Natural killer cell (primary cell): ENCODE data around the gene SLC29A2. TPM values are rescaled to one million over a fixed set of nuclear protein-coding genes. Genes with fewer than 3 reads are reported as not detected.

ENCODE experiments used
- ATAC-seq, 3 donors: fragments of 150-1000 bp in 2 of 3; fragments of 200-7000 bp in 1 of 3; cut with Tn5 transposase; 1 replicate in 1 of 3; 2 replicates in 2 of 3; pipeline ENCODE4 v1.10.0; 2021; ENCODE audit warnings: mild to moderate bottlenecking in 2 of 3, moderate library complexity in 2 of 3
- DNase-seq, 2 donors: peaks; one replicate each; pipeline versions ENCODE4 v3.0.0 to v3.0.0-alpha.2; 2013 to 2021; ENCODE audit warnings: mixed read lengths in 1 of 2
- H3K27ac ChIP-seq: one replicate; pipeline ENCODE4 v1.5.1; 2013; ENCODE audit warnings: mild to moderate bottlenecking, low read length
- H3K27me3 ChIP-seq: one replicate; pipeline ENCODE4 v1.6.1; 2013; ENCODE audit warnings: low read length; ENCODE audit not compliant: control insufficient read depth, insufficient read depth
- H3K36me3 ChIP-seq: one replicate; pipeline ENCODE4 v1.6.1; 2013; ENCODE audit warnings: low read length; ENCODE audit not compliant: control insufficient read depth, insufficient read depth
- H3K4me1 ChIP-seq: one replicate; pipeline ENCODE4 v1.6.1; 2013; ENCODE audit warnings: low read length; ENCODE audit not compliant: control insufficient read depth, insufficient read depth
- H3K4me3 ChIP-seq: one replicate; pipeline ENCODE4 v1.5.1; 2013; ENCODE audit warnings: low read length
- H3K9me3 ChIP-seq: one replicate; pipeline ENCODE4 v1.6.1; 2013; ENCODE audit warnings: low read length; ENCODE audit not compliant: control insufficient read depth, insufficient read depth
- H3K27ac Mint-ChIP-seq, 2 donors: one replicate each; pipeline ENCODE4 v1.8.0; 2022; ENCODE audit warnings: mild to moderate bottlenecking in 2 of 2, mixed read lengths in 2 of 2, moderate library complexity in 1 of 2
- H3K27me3 Mint-ChIP-seq, 2 donors: one replicate each; pipeline ENCODE4 v1.8.0; 2022; ENCODE audit warnings: low read depth in 2 of 2, mixed read lengths in 2 of 2
- H3K36me3 Mint-ChIP-seq: one replicate; pipeline ENCODE4 v1.8.0; 2022; ENCODE audit warnings: mixed read lengths
- H3K4me1 Mint-ChIP-seq, 2 donors: one replicate each; pipeline ENCODE4 v1.8.0; 2022; ENCODE audit warnings: mixed read lengths in 2 of 2
- H3K4me3 Mint-ChIP-seq: one replicate; pipeline ENCODE4 v1.8.0; 2022; ENCODE audit warnings: mild to moderate bottlenecking, moderate library complexity, mixed read lengths
- H3K9me3 Mint-ChIP-seq, 2 donors: one replicate each; pipeline ENCODE4 v1.8.0; 2022; ENCODE audit warnings: mixed read lengths in 2 of 2
- WGBS: methylation state at CpG from one replicate; pipeline ENCODE4 v1.1.7; 2013; ENCODE audit warnings: missing lambda C conversion rate; ENCODE audit not compliant: insufficient coverage; 5-methylcytosine and 5-hydroxymethylcytosine counted together
- intact Hi-C: fragments of 100-400 bp; cut with micrococcal nuclease; formaldehyde crosslinking; loops from one replicate; pipeline ENCODE4 v1.14.2; 2022
- total RNA-seq, 4 donors: library from RNA; stranded (reverse); fragments of 120-200 nt in 1 of 4; gene quantifications; one replicate each; pipeline versions ENCODE4 v1.2.3 to v1.2.4, GENCODE V29; 2013 to 2022
- TF ChIP-seq, protein P1 (sequence below): fragments of 200-600 bp; IDR thresholded peaks from one replicate; pipeline ENCODE4 v1.8.0; 2022; ENCODE audit warnings: antibody characterized with exemption

SLC29A2 gene
- total RNA-seq, 3 donors from 2014 or later (not counting 1 experiment from before 2014, with no cell fraction given) = 1.5 to 1.8 (median 1.6) TPM

DNA sequence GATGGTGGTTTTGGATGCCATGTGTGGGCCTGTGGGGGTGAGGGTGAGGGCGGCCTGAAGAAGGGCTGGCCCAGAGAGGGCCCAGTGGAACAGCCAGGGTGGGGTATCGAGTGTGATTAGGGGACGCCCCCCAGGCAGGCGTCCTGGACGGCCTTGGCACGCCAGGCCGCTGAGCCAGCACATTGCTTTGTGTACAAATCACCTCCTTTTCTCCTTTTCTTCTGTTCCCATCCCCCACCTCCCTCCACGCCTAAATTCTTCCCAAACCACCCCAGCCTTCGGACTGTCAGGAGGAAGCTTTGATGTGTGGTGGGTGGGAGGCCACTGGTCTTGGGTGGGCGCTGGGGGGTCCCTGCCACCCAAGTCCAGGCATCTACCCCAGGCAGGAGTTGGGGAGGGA is 46.9 kb downstream of the SLC29A2 start:
- intact Hi-C loops = no loop called here

DNA sequence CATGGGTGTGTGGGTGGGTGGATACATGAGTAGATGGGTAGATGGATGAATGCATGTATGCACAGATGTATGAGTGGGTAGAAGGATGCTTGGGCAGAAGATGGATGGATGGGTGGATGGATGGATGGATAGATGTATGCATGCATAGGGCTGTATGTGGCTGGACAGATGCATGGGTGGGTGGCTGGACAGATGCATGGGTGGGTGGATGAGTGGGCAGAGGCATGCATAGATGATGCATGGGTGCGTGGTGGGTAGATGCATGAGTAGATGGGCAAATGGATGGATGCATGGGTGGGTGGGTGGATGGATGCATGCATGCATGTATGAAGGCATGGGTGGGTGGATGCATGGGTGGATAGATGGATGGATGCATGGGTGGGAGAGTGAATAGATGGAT is 47.9 kb downstream of the SLC29A2 start:
- no peak overlapping the region for H3K27ac ChIP-seq
- no peak overlapping the region for H3K27ac Mint-ChIP-seq
- H3K9me3 ChIP-seq = no peaks in the 10 kb centered on the region
- 95% methylated on average over 1 of the region's 1 CpG for WGBS
- no peaks in the 10 kb centered on the region for H3K36me3 ChIP-seq
- H3K4me1 ChIP-seq = peaks cover 33% of the 10 kb centered on the region
- ATAC-seq (no peak), DNase-seq (no peak)
- TF ChIP-seq, protein P1, sequence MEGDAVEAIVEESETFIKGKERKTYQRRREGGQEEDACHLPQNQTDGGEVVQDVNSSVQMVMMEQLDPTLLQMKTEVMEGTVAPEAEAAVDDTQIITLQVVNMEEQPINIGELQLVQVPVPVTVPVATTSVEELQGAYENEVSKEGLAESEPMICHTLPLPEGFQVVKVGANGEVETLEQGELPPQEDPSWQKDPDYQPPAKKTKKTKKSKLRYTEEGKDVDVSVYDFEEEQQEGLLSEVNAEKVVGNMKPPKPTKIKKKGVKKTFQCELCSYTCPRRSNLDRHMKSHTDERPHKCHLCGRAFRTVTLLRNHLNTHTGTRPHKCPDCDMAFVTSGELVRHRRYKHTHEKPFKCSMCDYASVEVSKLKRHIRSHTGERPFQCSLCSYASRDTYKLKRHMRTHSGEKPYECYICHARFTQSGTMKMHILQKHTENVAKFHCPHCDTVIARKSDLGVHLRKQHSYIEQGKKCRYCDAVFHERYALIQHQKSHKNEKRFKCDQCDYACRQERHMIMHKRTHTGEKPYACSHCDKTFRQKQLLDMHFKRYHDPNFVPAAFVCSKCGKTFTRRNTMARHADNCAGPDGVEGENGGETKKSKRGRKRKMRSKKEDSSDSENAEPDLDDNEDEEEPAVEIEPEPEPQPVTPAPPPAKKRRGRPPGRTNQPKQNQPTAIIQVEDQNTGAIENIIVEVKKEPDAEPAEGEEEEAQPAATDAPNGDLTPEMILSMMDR = no peak
- H3K4me3 ChIP-seq = no peak overlapping the region
- no peak overlapping the region for H3K4me3 Mint-ChIP-seq
- intact Hi-C loops = no loop called here
- H3K9me3 Mint-ChIP-seq = no peaks in the 10 kb centered on the region
- no peaks in the 10 kb centered on the region for H3K27me3 ChIP-seq
- no peaks in the 10 kb centered on the region for H3K36me3 Mint-ChIP-seq
- peaks cover 20 to 45% of the 10 kb centered on the region in 2 donors for H3K4me1 Mint-ChIP-seq
- H3K27me3 Mint-ChIP-seq = peaks cover 7 to 14% of the 10 kb centered on the region in 2 donors

More for the DNA sequence above, 46.9 kb downstream of the SLC29A2 start:
- Mint-ChIP-seq H3K27ac (no peak overlapping the region), H3K36me3 (no peaks in the 10 kb centered on the region), H3K9me3 (no peaks in the 10 kb centered on the region), H3K27me3 (peaks cover 0 to 6% of the 10 kb centered on the region in 2 donors), H3K4me3 (no peak overlapping the region), H3K4me1 (peaks cover 19 to 43% of the 10 kb centered on the region in 2 donors)
- 94% methylated on average over 8 of the region's 10 CpGs for WGBS
- Histone ChIP-seq H3K27ac (no peak overlapping the region), H3K9me3 (no peaks in the 10 kb centered on the region), H3K4me1 (peaks cover 37% of the 10 kb centered on the region), H3K27me3 (no peaks in the 10 kb centered on the region), H3K36me3 (no peaks in the 10 kb centered on the region), H3K4me3 (no peak overlapping the region)
- TF ChIP-seq, protein P1 = no peak
- DNase-seq = no peak
- ATAC-seq = no peak

DNA sequence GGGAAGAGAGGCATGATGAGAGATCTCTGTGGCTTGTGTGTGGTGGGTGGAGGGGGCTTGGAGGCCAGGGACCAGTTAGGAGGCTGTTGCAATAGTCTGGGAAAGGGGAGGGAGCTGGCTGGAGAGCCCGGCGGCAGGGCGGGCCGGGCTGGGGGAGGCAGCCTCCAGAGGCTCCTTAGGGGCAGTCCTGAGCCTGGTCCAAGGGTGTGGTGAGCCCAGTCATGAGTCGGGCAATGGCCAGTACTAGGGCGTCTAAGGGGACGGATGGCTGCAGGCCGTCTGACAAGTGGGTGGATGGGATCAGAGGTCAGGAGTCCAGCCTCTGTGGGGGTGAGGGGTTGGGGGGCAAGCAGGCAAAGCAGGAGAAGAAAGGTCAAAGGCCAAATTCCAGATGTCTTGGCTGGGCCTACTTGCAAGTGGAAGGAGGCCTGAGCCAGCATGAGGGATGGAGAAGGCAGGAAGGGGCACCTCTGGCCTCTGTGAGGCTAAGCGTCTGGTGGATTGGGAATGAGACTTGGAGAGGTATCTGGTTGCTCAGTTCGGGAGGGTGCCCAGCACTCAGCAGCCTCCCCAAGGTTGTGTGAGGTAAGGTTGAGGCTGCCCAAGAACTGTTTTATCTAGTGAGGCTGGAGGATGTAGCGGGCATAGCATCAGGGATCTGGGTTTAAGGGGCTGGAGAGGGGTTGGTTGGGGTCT is 48.7 kb downstream of the SLC29A2 start:
- 96% methylated on average over 11 of the region's 11 CpGs for WGBS
- Mint-ChIP-seq H3K4me1 (peaks cover 15 to 44% of the 10 kb centered on the region in 2 donors), H3K27ac (no peak overlapping the region)

More for the DNA sequence above, 48.7 kb downstream of the SLC29A2 start:
- Mint-ChIP-seq H3K9me3 (no peaks in the 10 kb centered on the region), H3K4me3 (no peak overlapping the region), H3K27me3 (peaks cover 9 to 17% of the 10 kb centered on the region in 2 donors), H3K36me3 (no peaks in the 10 kb centered on the region)
- intact Hi-C loops = no loop called here
- TF ChIP-seq, protein P1 = no peak
- Histone ChIP-seq H3K9me3 (no peaks in the 10 kb centered on the region), H3K4me3 (no peak overlapping the region), H3K4me1 (peaks cover 33% of the 10 kb centered on the region), H3K27ac (no peak overlapping the region), H3K27me3 (no peaks in the 10 kb centered on the region), H3K36me3 (no peaks in the 10 kb centered on the region)
- DNase-seq (no peak), ATAC-seq (no peak)
